Gastroesophageal sphincter (tissue), 3 donors: ENCODE measurements around the gene NGLY1.

ENCODE experiments used
- POLR2A ChIP-seq, 2 donors: fragments of 450-650 bp; IDR thresholded peaks; one replicate each; pipeline ENCODE4 v1.6.1; 2017; ENCODE audit warnings: antibody characterized with exemption in 2 of 2, mild to moderate bottlenecking in 2 of 2, moderate library complexity in 1 of 2
- POLR2AphosphoS5 ChIP-seq: sonication (generic); formaldehyde crosslinking; IDR thresholded peaks from one replicate; pipeline ENCODE4 v1.6.1; 2017; ENCODE audit warnings: antibody characterized with exemption
- TF ChIP-seq, protein P1 (sequence below), 4 experiments: fragments of 200-600 bp in 2 of 4; fragments of 450-650 bp in 2 of 4; sonication (generic) in 1 of 4; IDR thresholded peaks; one replicate each; pipeline ENCODE4 v1.5.1; 2017 to 2019; ENCODE audit warnings: antibody characterized with exemption in 4 of 4, mild to moderate bottlenecking in 2 of 4, moderate library complexity in 2 of 4

- TF ChIP-seq, protein P1, sequence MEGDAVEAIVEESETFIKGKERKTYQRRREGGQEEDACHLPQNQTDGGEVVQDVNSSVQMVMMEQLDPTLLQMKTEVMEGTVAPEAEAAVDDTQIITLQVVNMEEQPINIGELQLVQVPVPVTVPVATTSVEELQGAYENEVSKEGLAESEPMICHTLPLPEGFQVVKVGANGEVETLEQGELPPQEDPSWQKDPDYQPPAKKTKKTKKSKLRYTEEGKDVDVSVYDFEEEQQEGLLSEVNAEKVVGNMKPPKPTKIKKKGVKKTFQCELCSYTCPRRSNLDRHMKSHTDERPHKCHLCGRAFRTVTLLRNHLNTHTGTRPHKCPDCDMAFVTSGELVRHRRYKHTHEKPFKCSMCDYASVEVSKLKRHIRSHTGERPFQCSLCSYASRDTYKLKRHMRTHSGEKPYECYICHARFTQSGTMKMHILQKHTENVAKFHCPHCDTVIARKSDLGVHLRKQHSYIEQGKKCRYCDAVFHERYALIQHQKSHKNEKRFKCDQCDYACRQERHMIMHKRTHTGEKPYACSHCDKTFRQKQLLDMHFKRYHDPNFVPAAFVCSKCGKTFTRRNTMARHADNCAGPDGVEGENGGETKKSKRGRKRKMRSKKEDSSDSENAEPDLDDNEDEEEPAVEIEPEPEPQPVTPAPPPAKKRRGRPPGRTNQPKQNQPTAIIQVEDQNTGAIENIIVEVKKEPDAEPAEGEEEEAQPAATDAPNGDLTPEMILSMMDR (IDR thresholded peaks at IDR 0.05) = no peak
- TF ChIP-seq POLR2AphosphoS5 = no peak
- no peak for TF ChIP-seq POLR2A (IDR thresholded peaks at IDR 0.05)
Observed at GRCh38 chr3:25724948-25725645, 58.1 kb downstream of the NGLY1 start.
